Pulmonary artery endothelial cell (primary cell): ENCODE results near the gene TBCD. TPM values are rescaled to one million over a fixed set of nuclear protein-coding genes. Genes with fewer than 3 reads are reported as not detected.

ENCODE experiments used
- DNase-seq: peaks from one replicate; pipeline ENCODE4 v3.0.0-alpha.2; 2011; ENCODE audit warnings: low read depth, low spot score
- total RNA-seq: library from RNA; depleted of rRNA; stranded (reverse); fragments of >200 nt; gene quantifications from 2 replicates; pipeline ENCODE4 v1.2.3, GENCODE V29; 2014

TBCD gene
- total RNA-seq, 1 donor from 2014 or later, result 77.0 TPM

GRCh38 chr17:82900741-82901140 is 148.9 kb downstream of the TBCD start:
- no peak for DNase-seq

DNA sequence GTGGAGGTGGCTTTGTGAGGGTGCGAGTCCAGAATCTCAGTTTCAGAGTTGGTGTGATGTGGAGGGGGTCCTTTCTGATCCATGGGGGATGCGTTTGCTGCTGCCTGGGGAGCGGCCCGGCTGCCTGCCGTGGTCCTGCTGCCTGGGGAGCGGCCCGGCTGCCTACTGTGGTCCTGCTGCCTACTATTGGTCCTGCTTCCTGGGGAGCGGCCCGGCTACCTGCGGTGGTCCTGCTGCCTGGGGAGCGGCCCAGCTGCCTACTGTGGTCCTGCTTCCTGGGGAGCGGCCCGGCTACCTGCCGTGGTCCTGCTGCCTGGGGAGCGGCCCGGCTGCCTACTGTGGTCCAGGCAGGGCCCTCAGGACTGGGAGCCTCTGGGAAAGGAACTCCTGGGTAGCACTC is 149.5 kb downstream of the TBCD start:
- DNase-seq, result no peak

GRCh38 chr17:82901856-82902255 is 150.0 kb downstream of the TBCD start:
- DNase-seq, result no peak

- no peak for DNase-seq
Measured at GRCh38 chr17:82902972-82903874, 151.4 kb downstream of the TBCD start.

DNA sequence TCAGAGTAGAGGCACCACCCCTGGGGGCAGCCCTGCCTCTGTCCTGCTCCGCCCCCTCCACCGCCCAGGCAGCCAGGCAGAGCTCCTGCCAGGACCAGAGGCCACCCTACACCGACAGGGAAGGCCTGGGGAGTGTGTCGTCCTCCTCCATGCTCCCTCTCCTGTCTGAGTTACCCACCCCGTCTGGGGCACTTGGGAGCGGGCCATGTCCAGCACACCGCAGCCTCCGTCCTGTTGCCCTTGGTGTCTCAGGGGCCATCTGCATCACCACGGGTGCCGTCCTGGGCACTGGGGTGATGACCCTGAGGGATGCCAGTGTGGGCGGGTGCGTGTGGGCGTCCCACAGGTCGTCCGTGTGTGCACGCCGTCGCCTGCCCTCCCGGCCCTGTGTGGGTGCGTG is 153.3 kb downstream of the TBCD start:
- DNase-seq, result no peak

- DNase-seq, result no peak
Measured at GRCh38 chr17:82907797-82908542, 156.1 kb downstream of the TBCD start.

- no peak for DNase-seq
Measured at GRCh38 chr17:82908543-82909160, 156.8 kb downstream of the TBCD start.

DNA sequence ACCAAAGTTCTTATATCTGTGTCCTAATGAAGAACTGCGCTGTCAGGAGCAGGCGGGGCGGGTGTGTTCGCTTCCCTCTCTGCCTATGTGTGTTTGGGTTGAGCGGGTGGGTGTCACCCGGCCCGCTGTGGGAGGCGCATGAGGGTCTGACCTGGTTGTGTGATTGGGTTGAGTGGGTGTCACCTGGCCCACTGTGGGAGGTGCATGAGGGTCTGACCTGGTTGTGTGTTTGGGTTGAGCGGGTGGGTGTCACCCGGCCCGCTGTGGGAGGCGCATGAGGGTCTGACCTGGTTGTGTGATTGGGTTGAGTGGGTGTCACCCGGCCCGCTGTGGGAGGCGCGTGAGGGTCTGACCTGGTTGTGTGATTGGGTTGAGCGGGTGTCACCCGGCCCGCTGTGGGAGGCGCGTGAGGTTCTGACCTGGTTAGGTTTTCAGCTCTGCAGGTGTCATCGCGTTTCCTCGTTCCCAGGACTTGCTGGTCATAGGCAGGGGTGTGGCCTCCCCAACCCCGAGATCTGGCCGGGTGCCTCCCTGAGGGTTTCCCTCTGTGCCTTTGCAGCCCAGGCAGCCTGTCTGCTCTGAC is 157.5 kb downstream of the TBCD start:
- DNase-seq, result no peak

DNA sequence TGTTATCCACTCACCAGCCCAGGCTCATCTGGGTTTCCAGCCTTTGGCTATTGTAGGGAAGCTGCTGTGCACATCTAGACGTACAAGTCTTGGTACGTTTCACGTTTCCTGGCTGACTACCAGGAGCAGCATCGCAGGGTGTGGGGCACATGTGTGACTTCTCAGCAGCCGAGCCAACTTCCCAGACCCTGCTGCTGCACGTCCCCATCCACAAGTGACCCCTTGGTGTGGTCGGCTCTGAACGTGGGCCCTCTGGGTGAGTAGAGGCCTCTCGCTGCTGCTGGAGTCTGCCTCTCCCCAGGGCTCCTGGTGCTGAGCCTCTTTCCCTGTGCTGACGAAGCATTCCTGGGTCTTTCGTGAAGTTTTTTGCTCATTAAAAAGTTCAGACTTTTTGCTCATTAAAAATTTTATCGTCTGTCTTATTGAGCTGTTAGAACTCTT is 158.2 kb downstream of the TBCD start:
- DNase-seq, result no peak

DNA sequence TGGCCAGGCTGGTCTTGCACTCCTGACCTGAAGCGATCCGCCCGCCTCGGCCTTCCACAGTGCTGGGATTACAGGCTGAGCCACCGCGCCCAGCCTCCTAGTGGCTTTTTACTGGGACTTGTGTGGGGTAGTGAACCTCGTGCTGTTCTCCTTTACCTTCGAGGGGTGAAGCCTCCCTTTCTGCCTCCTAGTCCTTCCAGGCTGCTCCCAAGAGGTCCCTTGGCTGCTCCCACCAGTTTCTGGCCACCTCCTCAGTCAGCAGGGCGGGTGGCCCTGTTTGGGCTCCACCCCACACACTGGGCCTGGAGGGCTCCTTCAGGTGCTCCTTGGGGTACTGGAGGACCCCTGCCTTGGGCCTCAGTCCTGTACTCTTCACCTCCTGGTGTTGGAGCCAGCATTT is 158.9 kb downstream of the TBCD start:
- DNase-seq, result no peak

DNA sequence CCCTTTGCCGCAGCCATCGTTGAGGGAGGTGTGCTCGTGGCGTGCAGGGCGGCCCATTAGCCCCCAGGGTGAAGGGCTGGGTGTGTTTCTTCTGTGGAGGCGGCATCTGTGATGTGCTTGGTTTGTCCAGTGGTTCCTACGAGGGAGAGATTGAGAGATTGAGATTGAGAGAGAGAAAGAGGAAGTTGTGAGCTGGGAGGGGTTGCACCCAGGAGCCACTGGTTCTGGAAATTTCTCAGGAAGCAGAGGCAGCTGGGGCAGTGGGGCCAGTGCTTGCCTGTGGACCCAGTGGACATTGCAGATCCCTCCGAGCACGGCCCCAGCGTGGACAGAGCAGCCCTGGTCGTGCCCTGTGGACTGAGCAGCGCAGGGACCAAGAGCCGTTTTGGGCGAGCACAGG is 160.0 kb downstream of the TBCD start:
- no peak for DNase-seq

- no peak for DNase-seq
Measured at GRCh38 chr17:82912484-82913089, 160.7 kb downstream of the TBCD start.

GRCh38 chr17:82913304-82914043 is 161.6 kb downstream of the TBCD start:
- DNase-seq, result no peak

- DNase-seq, result no peak
Measured at GRCh38 chr17:82914375-82914774, 162.5 kb downstream of the TBCD start.

DNA sequence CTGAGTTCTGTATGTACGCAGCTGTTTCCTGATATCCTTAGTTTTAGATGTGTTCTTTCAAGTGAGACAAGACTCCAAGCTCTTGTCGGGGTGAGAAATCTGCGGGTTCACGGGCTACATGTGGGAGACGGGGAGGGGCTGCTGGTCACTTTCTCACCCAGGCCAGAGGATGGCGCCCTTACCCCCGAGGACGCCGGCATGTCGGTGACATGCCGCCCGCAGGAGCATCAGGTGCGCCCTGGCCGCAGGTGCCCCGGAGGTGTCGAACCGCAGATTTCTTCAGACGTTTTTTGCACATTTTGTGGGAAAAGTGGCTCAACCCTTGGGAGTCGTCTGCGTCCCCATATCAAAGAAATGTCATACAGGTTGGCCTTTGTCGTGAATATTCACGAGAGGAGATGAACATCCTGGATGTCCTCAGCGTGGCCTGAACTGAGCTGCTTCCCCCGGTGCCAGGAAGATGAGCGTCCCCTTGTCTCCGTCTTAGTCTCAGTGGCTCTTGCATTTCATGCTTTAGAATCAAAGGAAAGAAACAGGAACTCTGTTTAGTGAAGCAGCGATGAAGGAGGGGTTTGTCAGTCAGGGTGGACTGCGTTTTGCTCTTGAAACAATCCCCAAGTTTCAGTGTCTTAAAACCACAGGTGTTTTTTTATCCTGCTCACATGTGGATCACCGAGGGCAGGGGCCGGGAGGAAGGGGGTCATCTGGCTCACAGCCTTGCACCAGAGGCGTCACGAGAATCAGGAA is 163.3 kb downstream of the TBCD start:
- no peak for DNase-seq

- no peak for DNase-seq
Measured at GRCh38 chr17:82915757-82916027, 163.8 kb downstream of the TBCD start.

- no peak for DNase-seq
Measured at GRCh38 chr17:82917699-82918345, 166.0 kb downstream of the TBCD start.

- no peak for DNase-seq
Measured at GRCh38 chr17:82918508-82918907, 166.6 kb downstream of the TBCD start.

- no peak for DNase-seq
Measured at GRCh38 chr17:82920150-82920549, 168.3 kb downstream of the TBCD start.

DNA sequence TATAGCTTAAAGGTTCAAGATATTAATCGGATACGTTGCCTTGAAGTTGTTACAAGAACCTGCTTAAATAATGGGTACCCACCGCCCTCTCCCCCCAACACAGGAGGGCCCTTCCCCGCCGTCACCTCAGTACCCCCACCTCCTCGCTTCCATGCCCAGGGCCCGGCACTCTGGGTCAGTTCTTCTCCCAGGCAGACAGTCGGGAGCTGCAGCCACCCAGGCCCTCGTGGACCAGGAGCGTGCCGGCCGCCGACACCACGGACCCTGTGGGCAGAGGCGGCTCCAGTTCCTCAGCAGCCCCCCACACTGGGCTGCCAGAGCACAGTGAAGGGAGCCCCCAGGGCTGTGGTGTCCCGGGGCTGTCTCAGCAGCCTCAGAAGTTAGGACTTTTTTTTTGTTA is 168.8 kb downstream of the TBCD start:
- no peak for DNase-seq
